ENCODE measurements around the gene ACER2.

DNA sequence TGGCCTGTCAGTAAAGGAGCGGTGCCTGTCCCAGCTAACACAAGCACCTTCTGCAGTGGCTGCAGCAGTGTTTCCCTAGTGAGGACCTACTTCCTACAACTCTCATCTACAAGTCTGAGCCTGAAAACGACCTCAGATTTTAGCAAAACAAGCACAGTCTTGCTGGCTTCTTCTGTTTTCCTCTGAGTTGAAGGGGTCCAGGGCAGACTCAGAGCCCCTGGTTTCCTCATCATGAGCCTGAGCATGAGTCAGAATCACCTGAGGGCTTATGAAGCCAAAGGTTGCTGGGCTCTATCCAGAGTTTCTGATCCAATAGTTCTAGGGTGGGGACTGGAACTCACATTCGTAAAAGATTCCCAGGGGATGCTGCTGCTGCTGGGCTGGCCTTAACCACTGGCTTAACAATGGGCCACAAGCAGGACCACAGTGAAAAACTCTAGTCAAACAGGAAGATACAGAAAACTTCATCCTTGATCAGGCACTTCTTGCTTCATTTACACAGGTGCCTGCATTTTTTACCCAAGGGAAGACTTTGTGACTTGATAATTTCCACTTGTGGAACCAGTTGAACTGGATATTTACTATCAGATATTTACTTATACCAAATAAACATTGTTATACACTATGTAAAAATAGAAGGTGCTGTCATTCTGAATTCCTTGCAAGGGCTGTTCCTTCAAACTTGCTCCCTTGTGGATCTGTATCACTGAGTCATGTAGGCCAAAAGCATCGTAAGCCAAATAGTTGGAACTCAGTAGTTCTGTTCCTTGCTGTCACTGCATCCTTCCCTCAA lies 4.3 kb upstream of the ACER2 start:
- TF ChIP-seq CTCF (IDR thresholded peaks at IDR 0.05) (no peak), OVOL2 (CRISPR knock-in tag; IDR thresholded peaks at IDR 0.05; ENCODE audit: borderline replicate concordance) (no peak), ZNF423 (CRISPR knock-in tag; IDR thresholded peaks at IDR 0.05) (no peak)
